IMR-90 (cell line): ENCODE results near the gene CHST3. TPM values are rescaled to one million over a fixed set of nuclear protein-coding genes. Genes with fewer than 3 reads are reported as not detected.
A peak's percentile ranks its signal among the peaks of the same experiment; 100 is the strongest.

ENCODE experiments used
- ATAC-seq: fragments of 200-7000 bp; cut with Tn5 transposase; 2 replicates; pipeline ENCODE4 v1.9.1; 2020; ENCODE audit warnings: low read depth, mild to moderate bottlenecking, moderate library complexity
- BruUV-seq: library from RNA; stranded (reverse); fragments of 400-500 nt; replicated peaks from 2 replicates; lab custom pipeline; 2021; lab: Mats Ljungman, UMichigan
- CTCF ChIA-PET: fragments of 300-600 bp; formaldehyde crosslinking; extraction: SDS; loops from one replicate; lab custom pipeline; 2021; ENCODE audit warnings: antibody characterized with exemption; lab: Yijun Ruan, JAX
- POLR2A ChIA-PET: fragments of 300-600 bp; sonication (Branson Sonifier 250); formaldehyde crosslinking; loops from one replicate; lab custom pipeline; 2022; ENCODE audit warnings: antibody characterized with exemption; ENCODE audit not compliant: unreplicated experiment; lab: Charles Lee
- DNase-seq: peaks from one replicate; pipeline ENCODE4 v3.0.0; 2013
- H2AFZ ChIP-seq: replicated peaks from 2 replicates; pipeline ENCODE3; 2013; ENCODE audit warnings: low read length, mild to moderate bottlenecking; ENCODE audit not compliant: poor library complexity
- H2AK5ac ChIP-seq: 2 replicates; pipeline ENCODE4 v1.6.1; 2013; ENCODE audit warnings: low read depth, low read length, inconsistent platforms
- H2AK9ac ChIP-seq: replicated peaks from 2 replicates; pipeline ENCODE3; 2013; ENCODE audit warnings: mild to moderate bottlenecking, low read depth, low read length, moderate library complexity; ENCODE audit not compliant: poor library complexity
- H2BK120ac ChIP-seq: 2 replicates; pipeline ENCODE4 v1.6.1; 2013; ENCODE audit warnings: low read depth, low read length, inconsistent platforms
- H2BK15ac ChIP-seq: 3 replicates; pipeline ENCODE4 v1.6.1; 2013; ENCODE audit warnings: low read depth, low read length, inconsistent platforms
- H2BK20ac ChIP-seq: 2 replicates; pipeline ENCODE4 v1.6.1; 2013; ENCODE audit warnings: low read depth, mild to moderate bottlenecking, inconsistent platforms, low read length, moderate library complexity
- H2BK5ac ChIP-seq: 2 replicates; pipeline ENCODE4 v1.6.1; 2013; ENCODE audit warnings: mild to moderate bottlenecking, low read depth, low read length, inconsistent platforms; ENCODE audit not compliant: poor library complexity, severe bottlenecking
- H3K14ac ChIP-seq: replicated peaks from 2 replicates; pipeline ENCODE4 v1.6.1; 2013; ENCODE audit warnings: low read depth, low read length, inconsistent platforms
- H3K18ac ChIP-seq: 2 replicates; pipeline ENCODE4 v1.6.1; 2013; ENCODE audit warnings: low read depth, low read length, control low read depth
- H3K23ac ChIP-seq: 2 replicates; pipeline ENCODE4 v1.6.1; 2013; ENCODE audit warnings: low read depth, low read length, inconsistent platforms
- H3K27ac ChIP-seq: 2 replicates; pipeline ENCODE4 v1.5.1; 2013; ENCODE audit warnings: mild to moderate bottlenecking, control low read depth, low read length; ENCODE audit not compliant: insufficient read depth
- H3K27me3 ChIP-seq: 2 replicates; pipeline ENCODE4 v1.6.1; 2013; ENCODE audit warnings: low read length; ENCODE audit not compliant: control insufficient read depth, insufficient read depth
- H3K36me3 ChIP-seq: 2 replicates; pipeline ENCODE4 v1.6.1; 2013; ENCODE audit warnings: low read length, mixed read lengths; ENCODE audit not compliant: control insufficient read depth, insufficient read depth
- H3K4ac ChIP-seq: 2 replicates; pipeline ENCODE4 v1.6.1; 2013; ENCODE audit warnings: low read depth, low read length, inconsistent platforms
- H3K4me1 ChIP-seq: 2 replicates; pipeline ENCODE4 v1.6.1; 2013; ENCODE audit warnings: low read length, mixed read lengths; ENCODE audit not compliant: control insufficient read depth, insufficient read depth
- H3K4me2 ChIP-seq: 2 replicates; pipeline ENCODE4 v1.6.1; 2013; ENCODE audit warnings: low read depth, mild to moderate bottlenecking, control low read depth, low read length, moderate library complexity
- H3K4me3 ChIP-seq: 2 replicates; pipeline ENCODE4 v1.5.1; 2013; ENCODE audit warnings: low read depth, mild to moderate bottlenecking, control low read depth, low read length, moderate library complexity; ENCODE audit not compliant: insufficient read depth
- H3K56ac ChIP-seq: 2 replicates; pipeline ENCODE4 v1.6.1; 2013; ENCODE audit warnings: low read length, inconsistent platforms; ENCODE audit not compliant: insufficient read depth; ENCODE audit errors: extremely low read depth
- H3K79me1 ChIP-seq, 2 experiments: 2 replicates each; pipeline ENCODE4 v1.6.1; 2013; ENCODE audit warnings: low read length in 2 of 2, inconsistent platforms in 1 of 2, low read depth in 1 of 2
- H3K9ac ChIP-seq: 2 replicates; pipeline ENCODE4 v1.6.1; 2013; ENCODE audit warnings: low read depth, low read length, control low read depth
- H3K9me1 ChIP-seq: 2 replicates; pipeline ENCODE4 v1.6.1; 2013; ENCODE audit warnings: low read length, inconsistent platforms; ENCODE audit not compliant: insufficient read depth
- H3K9me3 ChIP-seq: 2 replicates; pipeline ENCODE4 v1.6.1; 2013; ENCODE audit warnings: low read length; ENCODE audit not compliant: control insufficient read depth, insufficient read depth
- H4K20me1 ChIP-seq: 2 replicates; pipeline ENCODE4 v1.6.1; 2013; ENCODE audit warnings: low read length, inconsistent platforms; ENCODE audit not compliant: insufficient read depth
- H4K5ac ChIP-seq: 2 replicates; pipeline ENCODE4 v1.6.1; 2013; ENCODE audit warnings: mild to moderate bottlenecking, low read depth, low read length, control low read depth
- H4K8ac ChIP-seq, 2 experiments: 2 replicates each; pipeline ENCODE4 v1.6.1; 2013; ENCODE audit warnings: low read depth in 2 of 2, low read length in 2 of 2, control low read depth in 1 of 2, inconsistent platforms in 1 of 2
- H4K91ac ChIP-seq: 2 replicates; pipeline ENCODE4 v1.6.1; 2013; ENCODE audit warnings: low read depth, low read length, inconsistent platforms; ENCODE audit not compliant: insufficient read depth
- BHLHE40 ChIP-seq: fragments of 150-350 bp; IDR thresholded peaks from 2 replicates; pipeline ENCODE4 v1.6.1; 2016; ENCODE audit warnings: mild to moderate bottlenecking, low read depth, low read length
- CEBPB ChIP-seq: IDR thresholded peaks from 2 replicates; pipeline ENCODE4 v1.6.1; 2012; ENCODE audit warnings: low read depth, low read length, improper control_type of control experiment
- CHD1 ChIP-seq: IDR thresholded peaks from 2 replicates; pipeline ENCODE4 v1.6.1; 2012; ENCODE audit warnings: low read depth, low read length, improper control_type of control experiment
- CTCF ChIP-seq: conservative IDR thresholded peaks from 2 replicates; pipeline ENCODE4 v1.5.1; 2012; ENCODE audit warnings: mild to moderate bottlenecking, low read depth, low read length, improper control_type of control experiment
- ELK1 ChIP-seq: fragments of 150-350 bp; IDR thresholded peaks from 2 replicates; pipeline ENCODE4 v1.6.1; 2016; ENCODE audit warnings: low read depth, mild to moderate bottlenecking, low read length, moderate library complexity, borderline replicate concordance
- FOS ChIP-seq: fragments of 150-350 bp; IDR thresholded peaks from 2 replicates; pipeline ENCODE4 v1.6.1; 2016; ENCODE audit warnings: low read depth, low read length
- MAFK ChIP-seq: IDR thresholded peaks from 2 replicates; pipeline ENCODE4 v1.6.1; 2012; ENCODE audit warnings: low read depth, low read length, improper control_type of control experiment
- MAZ ChIP-seq: IDR thresholded peaks from 2 replicates; pipeline ENCODE4 v1.6.1; 2012; ENCODE audit warnings: low read depth, mild to moderate bottlenecking, low read length, improper control_type of control experiment, moderate library complexity, borderline replicate concordance
- MXI1 ChIP-seq: IDR thresholded peaks from 2 replicates; pipeline ENCODE4 v1.6.1; 2012; ENCODE audit warnings: low read depth, mild to moderate bottlenecking, low read length, moderate library complexity, borderline replicate concordance
- NFE2L2 ChIP-seq: fragments of 150-350 bp; IDR thresholded peaks from 2 replicates; pipeline ENCODE4 v1.6.1; 2016; ENCODE audit warnings: low read depth, mild to moderate bottlenecking, low read length
- POLR2A ChIP-seq: IDR thresholded peaks from 2 replicates; pipeline ENCODE4 v1.6.1; 2012; ENCODE audit warnings: mild to moderate bottlenecking, low read depth, low read length
- RAD21 ChIP-seq: IDR thresholded peaks from 2 replicates; pipeline ENCODE4 v1.6.1; 2012; ENCODE audit warnings: low read length, improper control_type of control experiment
- RCOR1 ChIP-seq: IDR thresholded peaks from 2 replicates; pipeline ENCODE4 v1.6.1; 2012; ENCODE audit warnings: mild to moderate bottlenecking, low read length, improper control_type of control experiment; ENCODE audit not compliant: insufficient replicate concordance
- RFX5 ChIP-seq: IDR thresholded peaks from 2 replicates; pipeline ENCODE4 v1.8.0; 2012; ENCODE audit warnings: low read depth, mild to moderate bottlenecking, low read length, moderate library complexity
- SMC3 ChIP-seq: fragments of 150-350 bp; IDR thresholded peaks from 2 replicates; pipeline ENCODE4 v1.6.1; 2016; ENCODE audit warnings: low read depth, mild to moderate bottlenecking, antibody characterized with exemption, low read length, moderate library complexity
- USF2 ChIP-seq: fragments of 150-350 bp; IDR thresholded peaks from 2 replicates; pipeline ENCODE4 v1.6.1; 2017; ENCODE audit warnings: mild to moderate bottlenecking, antibody characterized with exemption, low read length, low read depth
- WGBS, 2 experiments: methylation state at CpG; one replicate each; pipeline versions ENCODE4 v1.1.5 to v1.1.7; 2013; ENCODE audit warnings: missing lambda C conversion rate in 2 of 2; ENCODE audit not compliant: insufficient read length in 1 of 2; ENCODE audit errors: extremely low coverage in 2 of 2; 5-methylcytosine and 5-hydroxymethylcytosine counted together
- dilution Hi-C: fragments of 300-500 bp; cut with HindIII; formaldehyde crosslinking; loops from one replicate; pipeline ENCODE4 v1.14.3; 2018; ENCODE audit warnings: low sequenced_read_pairs; ENCODE audit not compliant: unreplicated experiment
- in situ Hi-C: fragments of 300-500 bp; cut with MboI; formaldehyde crosslinking; loops from 3 replicates; pipeline ENCODE4 v1.14.3; 2019; ENCODE audit warnings: low sequenced_read_pairs, inconsistent platforms, mixed read lengths
- intact Hi-C: fragments of 100-400 bp; cut with micrococcal nuclease; formaldehyde crosslinking; loops from 2 replicates; pipeline ENCODE4 v1.10.0; 2022
- polyA plus RNA-seq, 3 experiments: library from polyadenylated mRNA; depleted of rRNA; stranded (reverse); fragments of >200 nt; gene quantifications; 2 replicates each; pipeline ENCODE4 v1.2.3, GENCODE V29; 2012; ENCODE audit warnings: low replicate concordance in 1 of 3
- total RNA-seq: library from RNA; depleted of rRNA; stranded (reverse); fragments of >200 nt; gene quantifications from 2 replicates; pipeline ENCODE4 v1.2.3, GENCODE V29; 2012

CHST3 gene
- total and polyA plus RNA-seq, 2 of the 4 experiments (the other 2 are of a cell fraction) = 8.6 to 9.0 TPM

- H3K9me1 ChIP-seq = peaks cover 3% of the 10 kb centered on the region; the same call in 1 of the 2 replicates
- no peak for ATAC-seq
- no peak overlapping the region for H3K23ac ChIP-seq
- H3K56ac ChIP-seq = no peak overlapping the region
- H3K18ac ChIP-seq = no peak overlapping the region
- ChIA-PET CTCF (no interaction called here), POLR2A (no interaction called here)
- intact Hi-C loops = no loop called here
- H2AFZ ChIP-seq = peak overlapping the region; percentile 41
- BruUV-seq = no TSS peak
- no CpG with 5 or more reads among the region's 4 CpGs for WGBS, 2 experiments
- dilution Hi-C loops = no loop called here
- peak overlapping the region; percentile 52; the same call in 1 of the 2 replicates for H2BK20ac ChIP-seq
- H2BK5ac ChIP-seq = no peak overlapping the region
- H2BK120ac ChIP-seq = 0 out of 2 replicates have a peak overlapping the region, but pooled peaks have one; percentile 27
- TF ChIP-seq RFX5 (no peak), MAZ (no peak), CEBPB (no peak), RAD21 (no peak), ELK1 (no peak), FOS (no peak), USF2 (no peak), BHLHE40 (no peak), CHD1 (no peak), CTCF (no peak), MXI1 (no peak), RCOR1 (no peak), SMC3 (no peak), POLR2A (no peak), MAFK (no peak), NFE2L2 (no peak)
- no peak overlapping the region for H2AK5ac ChIP-seq
- peak overlapping the region; percentile 67; the same call in 1 of the 2 replicates for H4K91ac ChIP-seq
- H3K4me2 ChIP-seq = no peak overlapping the region
- H3K14ac ChIP-seq = no peak overlapping the region
- no peaks in the 10 kb centered on the region; the same call in 1 of the 2 replicates for H4K20me1 ChIP-seq
- peaks cover 16% of the 10 kb centered on the region for H3K27me3 ChIP-seq
- in situ Hi-C loops = no loop called here
- H3K4ac ChIP-seq = peak overlapping the region; percentile 16; the same call in 1 of the 2 replicates
- no peak for DNase-seq
- no peak overlapping the region for H3K4me3 ChIP-seq
- H3K9ac ChIP-seq = no peak overlapping the region
- H3K4me1 ChIP-seq = peaks cover 8% of the 10 kb centered on the region
- peaks cover 2% of the 10 kb centered on the region; the same call in 1 of the 2 replicates for H3K9me3 ChIP-seq
- no peaks in the 10 kb centered on the region for H3K79me1 ChIP-seq
- H2AK9ac ChIP-seq = peak overlapping the region; percentile 28
- H4K5ac ChIP-seq = no peak overlapping the region; the same call in 1 of the 2 replicates
- H2BK15ac ChIP-seq = peak overlapping the region; percentile 40; the same call in 2 of the 3 replicates
- H3K36me3 ChIP-seq = no peaks in the 10 kb centered on the region
- no peak overlapping the region for H4K8ac ChIP-seq
- H3K27ac ChIP-seq = no peak overlapping the region
These were observed 37.0 kb upstream of the CHST3 start for GRCh38 chr10:71927159-71927558.
